ENCODE results near the gene EIPR1. TPM values are rescaled to one million over a fixed set of nuclear protein-coding genes. Genes with fewer than 3 reads are reported as not detected.

EIPR1 gene
- total and polyA plus RNA-seq, 2 of the 13 experiments (the other 11 are each of a cell fraction or from before 2014, with no cell fraction given), result 70.0 to 96.3 TPM

- Histone ChIP-seq H3K9ac (ENCODE audit: insufficient read depth, low read depth, low read length) (no peak overlapping the region), H2AFZ (ENCODE audit: low read length) (no peak overlapping the region), H3K4me3 (replicated peaks in 1 of 3; ENCODE audit: insufficient read depth in 1 of 3, low read depth in 2 of 3, low read length in 3 of 3) (no peak overlapping the region), H3K4me1 (ENCODE audit: insufficient read depth, low read length) (0 out of 2 replicates have a peak, but pooled peaks cover 8% of the 10 kb centered on the region), H3K79me2 (ENCODE audit: insufficient read depth, low read length) (no peaks in the 10 kb centered on the region), H3K27ac (ENCODE audit: extremely low read length, insufficient read depth, low read length) (no peak overlapping the region), H3K36me3 (replicated peaks in 1 of 2; ENCODE audit: control insufficient read depth in 1 of 2, insufficient read depth in 2 of 2, low read length in 2 of 2) (peaks cover 3 to 5% of the 10 kb centered on the region in 2 experiments; a peak in 4 of 5 replicates), H3K27me3 (ENCODE audit: control insufficient read depth in 1 of 2, insufficient read depth in 2 of 2, low read length in 2 of 2) (no peaks in the 10 kb centered on the region), H3K4me2 (ENCODE audit: low read depth, low read length) (no peak overlapping the region), H3K9me3 (ENCODE audit: low read length) (no peaks in the 10 kb centered on the region), H4K20me1 (ENCODE audit: insufficient read depth, low read length) (no peaks in the 10 kb centered on the region)
- FAIRE-seq (no peak), DNase-seq (ENCODE audit: low spot score) (no peak), ATAC-seq (no peak)
- intact Hi-C loops (cut with micrococcal nuclease; ENCODE audit: unreplicated experiment), result no loop called here
- ChIA-PET CTCF (ENCODE audit: low intra/inter-chr PET ratio, low total read pairs) (no interaction called here), POLR2A (no interaction called here)
- WGBS (ENCODE audit: low lambda C conversion rate), result 96% methylated on average over 12 of the region's 12 CpGs
- no peak for TF ChIP-seq TEAD3 (CRISPR knock-in tag; optimal IDR thresholded peaks at IDR 0.05; ENCODE audit: borderline replicate concordance)
- BruUV-seq (replicated peaks), result no TSS peak
- in situ Hi-C loops (cut with HindIII; ENCODE audit: extremely low pct_ligation_motif_present, low pct_unique_long_range_greater_than_20kb), result no loop called here
These were observed 141.1 kb downstream of the EIPR1 start for GRCh38 chr2:3236300-3237045.

DNA sequence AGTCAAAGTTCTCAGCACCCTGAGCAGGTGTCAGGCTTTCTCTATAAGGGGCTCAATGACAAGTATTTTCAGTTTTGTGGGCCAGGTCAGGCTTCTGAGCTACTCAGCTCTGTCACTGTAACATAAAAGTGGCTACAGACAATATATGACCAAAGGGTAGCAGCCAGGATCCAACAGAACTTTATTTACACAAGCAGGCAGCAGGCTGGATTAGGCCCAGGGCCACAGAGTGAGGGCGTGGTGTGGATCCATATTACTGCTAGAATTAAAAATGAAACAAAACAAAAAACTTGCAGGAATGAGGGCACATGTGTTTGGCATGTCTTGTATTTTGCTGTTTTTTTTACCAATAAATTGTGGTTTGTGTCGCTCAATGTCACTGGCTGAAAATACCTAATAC is 143.7 kb downstream of the EIPR1 start:
- DNase-seq (ENCODE audit: low spot score) (no peak), FAIRE-seq (no peak), ATAC-seq (peak; percentile 76)
- Histone ChIP-seq H3K27ac (ENCODE audit: extremely low read length, insufficient read depth, low read length) (no peak overlapping the region), H3K36me3 (replicated peaks in 1 of 2; ENCODE audit: control insufficient read depth in 1 of 2, insufficient read depth in 2 of 2, low read length in 2 of 2) (peaks cover 3 to 5% of the 10 kb centered on the region in 2 experiments; a peak in 3 of 5 replicates), H3K9me3 (ENCODE audit: low read length) (no peaks in the 10 kb centered on the region), H3K79me2 (ENCODE audit: insufficient read depth, low read length) (no peaks in the 10 kb centered on the region), H3K4me1 (ENCODE audit: insufficient read depth, low read length) (0 out of 2 replicates have a peak, but pooled peaks cover 8% of the 10 kb centered on the region), H3K9ac (ENCODE audit: insufficient read depth, low read depth, low read length) (no peak overlapping the region), H3K27me3 (ENCODE audit: control insufficient read depth in 1 of 2, insufficient read depth in 2 of 2, low read length in 2 of 2) (no peaks in the 10 kb centered on the region), H3K4me2 (ENCODE audit: low read depth, low read length) (no peak overlapping the region), H4K20me1 (ENCODE audit: insufficient read depth, low read length) (no peaks in the 10 kb centered on the region), H2AFZ (ENCODE audit: low read length) (no peak overlapping the region), H3K4me3 (replicated peaks in 1 of 3; ENCODE audit: insufficient read depth in 1 of 3, low read depth in 2 of 3, low read length in 3 of 3) (no peak overlapping the region)
- TF ChIP-seq FOXA1 (IDR thresholded peaks at IDR 0.05), result no peak
- TF ChIP-seq FOXA1 (CRISPR knock-in tag; IDR thresholded peaks at IDR 0.05), result peak; percentile 35; the same call in 1 of the 2 replicates
- no peak for TF ChIP-seq ZBTB40 (IDR thresholded peaks at IDR 0.05)
- peak; percentile 90 for TF ChIP-seq ZBTB40 (CRISPR knock-in tag; IDR thresholded peaks at IDR 0.05)
- no peak for TF ChIP-seq ZSCAN21 (CRISPR knock-in tag; IDR thresholded peaks at IDR 0.05; ENCODE audit: borderline replicate concordance)
- 0 out of 2 replicates have a peak, but pooled peaks have one; percentile 20 for TF ChIP-seq FOXA3 (CRISPR knock-in tag; IDR thresholded peaks at IDR 0.05)
- in situ Hi-C loops (cut with HindIII; ENCODE audit: extremely low pct_ligation_motif_present, low pct_unique_long_range_greater_than_20kb), result no loop called here
- CTCF ChIA-PET (ENCODE audit: low intra/inter-chr PET ratio, low total read pairs), result no interaction called here
- intact Hi-C loops (cut with micrococcal nuclease; ENCODE audit: unreplicated experiment), result loop anchor here (5.0 kb wide), 1 partner anchor 347 kb away; no protein-coding TSS in a partner anchor
- 96% methylated on average over 2 of the region's 2 CpGs for WGBS (ENCODE audit: low lambda C conversion rate)
- POLR2A ChIA-PET, result no interaction called here
- no TSS peak for BruUV-seq (replicated peaks)

All from HepG2 (cell line).